RKO (cell line): ENCODE data around the gene BTN1A1.
"Not testable (repeated sequence)": the region's sequence is repeated elsewhere in the genome, so short reads cannot be mapped to it uniquely, and the experiment has no call there.

Experiments
- DNase-seq: peaks from one replicate; pipeline ENCODE4 v3.0.0-alpha.2; 2016; ENCODE audit warnings: low spot score

The BTN1A1 gene

GRCh38 chr6:26500102-26500501 is at the start of gene BTN1A1:
BTN1A1 (plus strand) TSS chr6:26500303; CDS start chr6:26501287, 984 bp downstream.
- DNase-seq, result no peak

- DNase-seq, result no peak
Observed at GRCh38 chr6:26452631-26453235, 47.4 kb upstream of the BTN1A1 start.

GRCh38 chr6:26454631-26455030 is 45.5 kb upstream of the BTN1A1 start:
- no peak for DNase-seq

- no peak for DNase-seq
Observed at GRCh38 chr6:26455357-26455970, 44.6 kb upstream of the BTN1A1 start.

- DNase-seq, result no peak
Observed at GRCh38 chr6:26457264-26457805, 42.8 kb upstream of the BTN1A1 start.

- peak; percentile 95 for DNase-seq
Observed at GRCh38 chr6:26457806-26458688, 42.1 kb upstream of the BTN1A1 start, which contains the start of gene BTN2A1. BTN2A1 (plus strand) TSS chr6:26457955; CDS start chr6:26458637, 682 bp downstream.

GRCh38 chr6:26459023-26459810 is 40.9 kb upstream of the BTN1A1 start:
- DNase-seq, result no peak

- DNase-seq, result not testable (repeated sequence)
Observed at GRCh38 chr6:26461353-26461752, 38.8 kb upstream of the BTN1A1 start.

- DNase-seq, result no peak
Observed at GRCh38 chr6:26464014-26464413, 36.1 kb upstream of the BTN1A1 start.

- DNase-seq, result no peak
Observed at GRCh38 chr6:26464416-26465131, 35.5 kb upstream of the BTN1A1 start.

- DNase-seq, result no peak
Observed at GRCh38 chr6:26465776-26466175, 34.3 kb upstream of the BTN1A1 start.

GRCh38 chr6:26468829-26469228 is 31.3 kb upstream of the BTN1A1 start:
- no peak for DNase-seq

- DNase-seq, result no peak
Observed at GRCh38 chr6:26470643-26471042, 29.5 kb upstream of the BTN1A1 start.

GRCh38 chr6:26471970-26472369 is 28.1 kb upstream of the BTN1A1 start:
- no peak for DNase-seq

GRCh38 chr6:26472549-26473290 is 27.4 kb upstream of the BTN1A1 start:
- no peak for DNase-seq

- no peak for DNase-seq
Observed at GRCh38 chr6:26473429-26473757, 26.7 kb upstream of the BTN1A1 start.

GRCh38 chr6:26473758-26474438 is 26.2 kb upstream of the BTN1A1 start:
- DNase-seq, result peak; percentile 98

GRCh38 chr6:26474439-26474881 is 25.6 kb upstream of the BTN1A1 start:
- DNase-seq, result peak; percentile 14

- no peak for DNase-seq
Observed at GRCh38 chr6:26475823-26476729, 24.0 kb upstream of the BTN1A1 start.
